Right lung (tissue), 5 donors: Measurements from ENCODE around the gene KRTAP5-8. TPM values are rescaled to one million over a fixed set of nuclear protein-coding genes. Genes with fewer than 3 reads are reported as not detected.
"Not testable (repeated sequence)": the region's sequence is repeated elsewhere in the genome, so short reads cannot be mapped to it uniquely, and the experiment has no call there.

Experiments used
- DNase-seq, 2 donors: peaks; one replicate each; pipeline ENCODE4 v3.0.0-alpha.2; 2013
- polyA plus RNA-seq, 5 donors: library from polyadenylated mRNA; unstranded; fragments of 120-200 nt; gene quantifications; one replicate each; pipeline versions ENCODE4 v1.2.1 to v1.2.3, GENCODE V29; 2013; ENCODE audit warnings: inconsistent platforms in 1 of 5, low replicate concordance in 1 of 5; ENCODE audit not compliant: insufficient read length in 5 of 5, insufficient read depth in 1 of 5

KRTAP5-8 gene
- polyA plus RNA-seq, 5 donors: 0.15 TPM; not detected in 4

DNA sequence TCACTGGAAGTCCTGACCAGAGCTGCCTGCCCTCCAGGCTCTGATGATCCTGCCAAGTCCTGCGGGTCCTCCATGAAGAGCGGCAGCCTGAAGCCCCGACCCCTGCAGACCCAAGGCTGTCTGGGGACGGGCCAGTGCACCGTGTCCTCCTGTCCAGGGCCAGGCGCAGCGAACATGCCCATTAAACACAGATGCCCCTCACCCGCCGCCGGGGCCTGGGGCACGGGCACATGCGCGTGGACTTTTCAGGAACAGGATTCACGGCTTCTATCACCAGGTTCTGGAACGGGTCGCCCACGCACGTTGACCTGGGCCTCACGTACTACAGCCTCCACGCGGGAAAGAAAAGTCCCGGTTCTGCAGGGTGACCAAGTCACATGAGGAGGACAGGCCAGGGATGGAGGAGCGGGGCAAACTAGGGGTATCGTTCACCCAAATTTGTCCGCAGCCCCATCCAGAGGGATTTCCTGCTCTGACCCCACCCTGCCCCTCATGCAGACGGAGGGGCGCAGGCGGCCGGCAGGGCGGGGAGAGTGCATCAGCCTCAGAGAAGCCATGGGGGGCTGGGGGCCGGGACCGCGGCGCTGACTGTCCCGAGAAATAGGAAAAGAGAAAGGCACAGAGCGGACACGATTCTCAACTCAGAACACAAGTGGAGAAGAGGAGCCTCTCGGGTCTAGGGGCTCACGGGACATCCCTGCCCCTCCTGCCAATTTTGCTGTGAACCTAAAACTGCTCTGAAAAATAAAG lies 33.5 kb downstream of the KRTAP5-8 start:
- not testable (repeated sequence) for DNase-seq

DNA sequence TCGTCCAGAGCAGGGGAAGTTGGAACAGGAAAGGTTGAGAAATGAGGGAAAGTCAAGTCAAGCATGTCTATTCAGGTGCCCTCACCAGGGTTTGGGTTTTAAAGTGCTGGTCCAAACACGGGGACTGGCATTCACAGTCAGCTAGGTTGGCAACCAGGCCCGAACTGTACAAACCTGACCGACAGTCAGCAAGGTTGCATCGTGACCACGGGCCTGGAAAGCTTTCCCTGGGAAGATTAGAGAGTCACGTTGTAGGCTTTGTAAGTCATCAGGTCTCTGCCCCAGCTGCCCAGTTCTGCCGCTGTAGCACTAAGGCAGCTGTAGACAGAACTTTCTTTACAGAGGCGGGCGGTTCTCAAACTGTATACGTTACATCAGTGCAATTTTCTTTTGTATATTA lies 35.0 kb downstream of the KRTAP5-8 start:
- no peak for DNase-seq

DNA sequence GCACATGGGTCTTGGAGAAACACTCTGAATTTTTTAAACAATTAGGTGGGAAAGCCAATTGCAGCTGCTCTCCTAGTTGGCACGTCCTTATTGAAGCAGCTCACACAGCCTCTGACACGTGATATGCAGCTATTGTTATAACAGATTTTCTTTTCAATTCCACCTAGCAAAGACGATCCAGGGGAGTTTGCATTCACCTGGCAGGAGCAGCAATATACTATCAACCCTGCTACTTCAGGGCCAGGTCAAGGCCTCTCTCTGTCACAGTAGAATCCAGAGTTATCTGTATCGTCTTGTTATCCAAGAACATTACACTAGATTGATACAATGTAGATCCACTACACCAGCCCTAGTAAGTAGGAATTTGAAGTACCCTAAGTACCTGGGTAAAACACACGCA lies 36.6 kb downstream of the KRTAP5-8 start:
- DNase-seq: no peak

DNA sequence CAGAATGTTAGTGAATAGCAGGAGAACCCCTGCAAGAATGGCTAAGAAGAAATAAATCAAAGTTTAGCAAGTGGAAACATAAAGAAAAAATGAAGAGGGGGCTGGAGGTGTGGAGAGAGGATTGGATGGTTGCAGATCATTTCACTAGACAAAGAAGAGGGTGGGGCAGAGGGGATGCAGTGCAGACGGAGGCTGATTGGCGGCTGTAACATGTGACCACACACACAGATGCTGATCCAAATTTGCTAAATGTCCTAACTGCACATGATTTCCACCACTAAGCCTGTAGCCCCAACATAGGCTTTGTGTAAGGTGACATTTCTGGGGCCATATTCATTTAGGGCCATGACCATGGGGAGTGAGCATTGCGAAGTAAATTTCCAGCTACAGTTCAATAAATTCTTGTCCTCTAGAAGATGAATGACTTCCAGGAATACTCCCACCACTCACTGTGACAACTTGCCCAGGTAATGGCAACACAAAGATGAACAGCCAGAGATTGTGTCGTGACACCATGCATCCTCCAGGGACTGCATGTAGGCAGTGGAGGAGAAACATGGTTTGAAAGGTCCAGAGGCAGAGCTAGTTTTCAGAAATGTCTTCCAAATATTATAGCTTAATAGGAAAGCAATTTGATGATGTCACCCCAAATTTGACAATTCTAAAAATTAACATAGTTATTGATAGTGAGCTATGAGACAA lies 38.0 kb downstream of the KRTAP5-8 start:
- no peak for DNase-seq

DNA sequence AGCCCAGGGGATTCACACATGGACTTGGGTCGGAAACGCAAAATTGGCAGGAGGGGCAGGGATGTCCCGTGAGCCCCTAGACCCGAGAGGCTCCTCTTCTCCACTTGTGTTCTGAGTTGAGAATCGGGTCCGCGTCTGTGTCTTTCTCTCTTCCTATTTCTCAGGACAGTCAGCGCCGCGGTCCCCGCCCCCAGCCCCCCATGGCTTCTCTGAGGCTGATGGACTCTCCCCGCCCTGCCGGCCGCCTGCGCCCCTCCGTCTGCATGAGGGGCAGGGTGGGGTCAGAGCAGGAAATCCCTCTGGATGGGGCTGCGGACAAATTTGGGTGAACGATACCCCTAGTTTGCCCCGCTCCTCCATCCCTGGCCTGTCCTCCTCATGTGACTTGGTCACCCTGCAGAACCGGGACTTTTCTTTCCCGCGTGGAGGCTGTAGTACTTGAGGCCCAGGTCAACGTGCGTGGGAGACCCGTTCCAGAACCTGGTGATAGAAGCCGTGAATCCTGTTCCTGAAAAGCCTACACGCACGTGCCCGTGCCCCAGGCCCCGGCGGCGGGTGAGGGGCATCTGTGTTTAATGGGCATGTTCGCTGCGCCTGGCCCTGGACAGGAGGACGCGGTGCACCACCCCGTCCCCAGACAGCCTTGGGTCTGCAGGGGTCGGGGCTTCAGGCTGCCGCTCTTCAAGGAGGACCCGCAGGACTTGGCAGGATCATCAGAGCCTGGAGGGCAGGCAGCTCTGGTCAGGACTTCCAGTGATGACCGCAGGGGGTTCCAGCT lies 39.1 kb downstream of the KRTAP5-8 start:
- not testable (repeated sequence) for DNase-seq

DNA sequence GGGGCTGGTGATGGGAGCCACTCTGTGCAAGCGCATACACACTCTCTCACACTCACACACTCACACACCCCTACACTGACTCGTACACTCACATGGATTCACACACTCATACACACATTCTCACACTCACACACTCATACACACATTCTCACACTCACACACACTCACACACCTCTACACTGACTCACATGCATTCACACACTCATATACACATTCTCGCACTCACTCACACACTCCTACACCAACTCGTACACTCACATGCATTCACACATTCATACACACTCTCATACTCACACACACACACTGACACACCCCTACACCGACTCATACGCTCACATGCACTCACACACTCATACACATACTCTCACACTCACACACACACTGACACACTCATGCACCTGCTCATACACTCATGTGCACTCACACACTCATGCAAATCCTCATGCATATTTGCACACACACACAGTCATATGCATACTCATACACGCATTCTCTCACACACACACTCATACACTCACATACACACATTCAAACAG lies 39.7 kb downstream of the KRTAP5-8 start:
- no peak for DNase-seq

DNA sequence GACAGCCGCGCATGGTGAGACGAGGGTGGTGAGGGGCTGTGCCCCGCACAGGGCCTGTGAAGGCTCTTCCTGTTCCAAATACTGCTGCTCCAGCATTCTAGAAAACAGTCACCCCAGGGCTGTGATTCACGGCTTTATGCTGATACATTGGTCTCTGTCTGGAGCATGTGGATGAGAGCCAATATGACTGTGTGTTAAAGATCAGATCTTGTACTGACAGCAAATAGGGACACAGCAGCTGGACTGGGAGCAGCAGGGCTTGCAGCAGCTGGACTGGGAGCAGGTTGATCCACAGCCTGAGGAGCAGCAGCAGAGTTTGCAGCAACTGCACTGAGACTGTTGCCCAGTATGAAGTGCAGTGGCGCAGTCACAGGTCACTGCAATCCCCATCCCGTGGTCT lies 41.7 kb downstream of the KRTAP5-8 start:
- DNase-seq: not testable (repeated sequence)

DNA sequence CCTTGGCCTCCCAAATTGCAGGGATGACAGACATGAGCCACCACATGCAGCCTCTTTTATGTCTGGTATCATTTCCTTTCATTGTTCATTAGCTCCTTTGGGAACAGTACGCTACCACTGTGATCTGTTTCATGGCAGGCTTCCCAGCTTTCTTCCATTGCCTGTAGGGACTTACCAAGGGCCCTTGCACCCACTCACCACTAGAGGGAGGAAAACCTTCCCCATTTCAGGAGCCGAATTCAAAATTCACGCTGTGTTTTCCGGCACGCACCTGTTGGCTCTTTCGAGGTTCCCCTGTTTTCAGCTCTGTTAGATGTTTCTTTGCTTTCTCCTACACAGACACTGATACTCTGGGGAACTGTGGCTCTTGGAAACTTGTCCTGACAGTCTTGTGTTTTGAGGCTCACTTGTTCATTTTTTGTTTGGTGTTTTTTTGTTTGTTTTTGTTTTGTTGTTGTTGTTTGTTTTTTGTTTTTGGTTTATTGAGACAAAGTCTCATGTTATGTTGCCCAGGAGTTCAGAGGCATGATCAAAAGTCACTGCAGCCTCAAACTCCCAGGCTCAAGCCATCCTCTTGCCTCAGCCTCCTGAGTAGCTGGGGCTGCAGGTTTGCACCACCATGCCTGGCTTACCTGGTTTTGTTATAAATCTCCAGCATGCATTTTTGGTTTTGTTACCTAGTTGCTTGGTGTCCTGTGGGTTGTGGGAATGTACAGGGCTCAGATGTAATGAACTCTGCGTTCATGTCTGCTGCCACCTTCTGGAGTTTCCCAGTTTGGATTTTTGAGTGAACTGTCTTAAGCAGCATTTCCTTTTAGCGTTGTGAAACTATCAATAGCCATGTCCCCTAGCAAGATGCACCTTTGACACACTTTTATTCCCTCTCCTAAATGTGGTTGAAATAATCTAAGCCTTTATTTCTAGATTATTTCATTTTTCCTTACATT lies 42.5 kb downstream of the KRTAP5-8 start:
- peak in 1 of 2 donors; percentile 46 for DNase-seq

DNA sequence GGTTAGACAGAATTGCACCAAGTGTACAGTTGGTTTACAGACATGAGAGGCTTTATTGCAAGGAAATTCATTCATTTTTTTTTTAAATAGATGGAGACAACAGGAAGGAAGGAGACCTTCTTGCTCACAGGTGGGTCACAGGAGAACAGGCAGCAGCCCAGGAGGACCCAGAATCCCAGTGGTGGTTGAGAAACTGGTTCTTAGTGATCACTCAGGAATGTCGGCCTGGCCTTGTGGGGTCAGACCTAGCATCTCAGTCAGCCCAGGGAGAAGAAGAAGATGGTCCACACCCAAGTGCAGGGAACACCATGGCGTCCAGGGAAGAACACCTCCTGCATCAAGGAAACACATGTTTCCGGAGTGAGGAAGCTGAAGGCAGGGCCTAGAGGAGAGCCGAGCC lies 44.0 kb downstream of the KRTAP5-8 start:
- DNase-seq: no peak

DNA sequence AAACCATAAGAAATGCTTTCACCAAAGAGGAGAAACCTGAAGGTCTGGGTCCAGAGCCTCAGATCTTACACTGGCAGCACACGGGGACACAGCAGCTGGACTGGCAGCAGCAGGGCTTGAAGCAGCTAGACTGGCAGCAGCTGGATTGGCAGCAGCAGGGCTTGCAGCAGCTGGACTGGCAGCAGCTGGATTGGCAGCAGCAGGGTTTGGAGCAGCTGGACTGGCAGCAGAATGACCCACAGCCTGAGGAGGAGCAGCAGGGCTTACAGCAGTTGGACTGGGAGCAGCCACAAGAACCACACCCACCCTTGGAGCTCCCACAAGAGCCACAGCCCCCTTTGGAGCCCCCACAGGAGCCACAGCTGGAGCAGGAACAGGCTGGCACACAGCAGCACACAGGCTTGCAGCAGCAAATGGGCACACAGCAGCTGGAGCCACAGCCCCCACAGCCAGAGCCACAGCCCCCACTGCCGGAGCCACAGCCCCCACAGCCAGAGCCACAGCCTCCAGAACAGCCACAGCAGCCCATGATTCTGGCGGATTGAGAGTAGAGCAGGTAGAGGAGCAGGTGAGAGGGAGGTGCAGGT lies 44.6 kb downstream of the KRTAP5-8 start, which contains the start of gene KRTAP5-11:
KRTAP5-11 (minus strand) TSS at position 567 of the 587 bp plus-strand sequence; CDS start at position 529, 38 bp downstream.
- no peak for DNase-seq

DNA sequence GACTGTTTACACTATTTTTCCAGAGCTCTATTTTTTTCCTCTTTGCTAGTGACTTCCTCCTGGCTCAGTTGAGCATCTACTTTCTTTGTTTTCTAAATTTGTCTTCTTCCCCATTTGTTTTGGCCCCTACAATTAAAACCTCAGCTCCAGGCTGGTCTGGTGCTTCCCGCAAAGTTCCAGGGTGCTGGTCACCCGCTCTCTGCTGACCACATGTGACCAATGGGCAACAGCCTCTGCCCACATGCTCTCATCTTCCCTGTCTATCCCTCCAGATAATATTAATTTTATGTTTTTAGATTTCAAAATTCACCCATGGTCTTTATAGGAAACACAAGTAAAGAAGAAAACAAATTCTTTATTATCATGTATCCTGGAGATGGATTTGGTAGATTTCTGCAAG lies 45.1 kb downstream of the KRTAP5-8 start:
- not testable (repeated sequence) for DNase-seq

DNA sequence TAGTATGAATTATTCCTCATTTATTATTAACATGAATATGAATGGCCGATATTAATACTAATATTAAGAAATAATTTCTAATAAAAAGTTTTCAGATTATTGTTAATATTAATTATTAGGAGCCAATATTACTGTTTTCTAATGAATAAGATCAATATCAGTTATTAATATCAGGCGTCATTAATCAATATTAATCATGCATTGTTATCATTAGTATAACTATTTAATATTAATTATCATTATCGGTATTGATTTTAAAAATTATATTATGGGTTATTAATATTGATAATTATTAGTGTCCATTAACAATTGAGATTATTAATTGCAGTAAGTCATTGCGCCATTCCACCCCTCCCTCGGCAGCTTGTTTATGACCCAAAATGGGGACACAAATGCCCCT lies 47.8 kb downstream of the KRTAP5-8 start:
- DNase-seq: not testable (repeated sequence)

DNA sequence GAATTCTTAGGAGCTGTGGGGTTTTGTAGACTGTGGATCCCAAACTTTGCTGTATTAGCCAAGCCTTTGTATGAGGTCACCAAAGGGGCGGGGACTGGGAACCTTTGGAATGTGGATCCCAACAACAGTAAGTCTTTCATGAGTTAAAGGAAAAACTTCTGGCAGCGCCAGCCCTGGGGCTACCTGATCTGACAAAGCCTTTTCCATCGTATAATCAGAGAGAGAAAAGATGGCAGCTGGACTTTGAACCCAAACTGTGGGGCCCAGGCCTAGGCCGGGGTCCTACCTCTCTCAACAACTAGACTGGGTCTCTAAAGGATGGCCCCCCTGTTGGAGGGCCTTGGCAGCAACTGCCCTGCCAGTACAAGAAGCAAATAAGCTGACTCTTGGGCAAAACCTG lies 50.5 kb downstream of the KRTAP5-8 start:
- DNase-seq: not testable (repeated sequence)

Other genes starting within 250 kb of the KRTAP5-8 start
- 10 to 100 TPM; 17.5 to 38.5 (median 25.9) TPM for gene DHCR7, start 89.6 kb upstream of the KRTAP5-8 start, polyA plus RNA-seq
- gene NADSYN1, start 84.8 kb upstream of the KRTAP5-8 start, polyA plus RNA-seq: 10 to 100 TPM; 44.4 to 81.0 (median 64.1) TPM
- gene KRTAP5-7, start 10.8 kb upstream of the KRTAP5-8 start, polyA plus RNA-seq: under 1 TPM in 2 of 5 donors, not detected in 3; 0.13 to 0.17 TPM
- gene KRTAP5-9, start 10.4 kb downstream of the KRTAP5-8 start, polyA plus RNA-seq: under 1 TPM; 0.13 to 0.57 (median 0.34) TPM
- gene KRTAP5-10, start 27.5 kb downstream of the KRTAP5-8 start, polyA plus RNA-seq: under 1 TPM in 4 of 5 donors, not detected in 1; 0.10 to 0.22 (median 0.19) TPM
- gene KRTAP5-11, start 44.9 kb downstream of the KRTAP5-8 start, polyA plus RNA-seq: under 1 TPM in 2 of 5 donors, not detected in 3; 0.33 to 0.37 TPM